ENCODE measurements around the gene KRT15. TPM values are rescaled to one million over a fixed set of nuclear protein-coding genes. Genes with fewer than 3 reads are reported as not detected.

The KRT15 gene
- total and polyA plus RNA-seq, 2 of the 8 experiments (the other 6 are each of a cell fraction or from before 2014, with no cell fraction given), result 0.11 to 0.13 TPM

GRCh38 chr17:41537990-41538389 lies 19.3 kb upstream of the KRT15 start (continued):
- TF ChIP-seq NANOG (IDR thresholded peaks at IDR 0.05; ENCODE audit: insufficient read depth, low read depth, low read length, poor library complexity, severe bottlenecking), result no peak
